Activated CD4-positive, alpha-beta T cell treated with anti-CD3 and anti-CD28 coated beads, Interleukin-2, amount 10 ng/mL, durations not matched to agents 24 days and 14 days (primary cell): Measurements from ENCODE around the gene CA7. TPM values are rescaled to one million over a fixed set of nuclear protein-coding genes. Genes with fewer than 3 reads are reported as not detected.
A peak's percentile ranks its signal among the peaks of the same experiment; 100 is the strongest.
"Not testable (repeated sequence)": the region's sequence is repeated elsewhere in the genome, so short reads cannot be mapped to it uniquely, and the experiment has no call there.

Experiments used
- DNase-seq: peaks from one replicate; pipeline ENCODE4 v3.0.0; 2022
- H3K27ac Mint-ChIP-seq: one replicate; pipeline ENCODE4 v1.8.0; 2022; ENCODE audit warnings: mild to moderate bottlenecking, mixed read lengths
- H3K27me3 Mint-ChIP-seq: one replicate; pipeline ENCODE4 v1.8.0; 2022; ENCODE audit warnings: mixed read lengths
- H3K36me3 Mint-ChIP-seq: one replicate; pipeline ENCODE4 v1.8.0; 2022; ENCODE audit warnings: low read depth, mild to moderate bottlenecking, mixed read lengths
- H3K4me1 Mint-ChIP-seq: one replicate; pipeline ENCODE4 v1.8.0; 2021; ENCODE audit warnings: mixed read lengths
- H3K4me3 Mint-ChIP-seq: one replicate; pipeline ENCODE4 v1.8.0; 2022; ENCODE audit warnings: mild to moderate bottlenecking, moderate library complexity, mixed read lengths
- H3K9me3 Mint-ChIP-seq: one replicate; pipeline ENCODE4 v1.8.0; 2021; ENCODE audit warnings: mixed read lengths
- intact Hi-C: fragments of 100-400 bp; cut with micrococcal nuclease; formaldehyde crosslinking; loops from one replicate; pipeline ENCODE4 v1.15.1; 2023
- total RNA-seq: library from RNA; stranded (reverse); gene quantifications from 2 replicates; pipeline ENCODE4 v1.2.3, GENCODE V29; 2022

The CA7 gene
- total RNA-seq, 1 donor from 2014 or later, result 0.56 TPM

GRCh38 chr16:66888647-66889615 lies 44.7 kb downstream of the CA7 start:
- peak overlapping the region; percentile 20 for H3K27ac Mint-ChIP-seq
- intact Hi-C loops, result no loop called here
- H3K4me3 Mint-ChIP-seq, result no peak overlapping the region
- no peak for DNase-seq
- no peaks in the 10 kb centered on the region for H3K9me3 Mint-ChIP-seq
- peaks cover 55% of the 10 kb centered on the region for H3K36me3 Mint-ChIP-seq
- peaks cover 38% of the 10 kb centered on the region for H3K4me1 Mint-ChIP-seq
- H3K27me3 Mint-ChIP-seq, result no peaks in the 10 kb centered on the region

DNA sequence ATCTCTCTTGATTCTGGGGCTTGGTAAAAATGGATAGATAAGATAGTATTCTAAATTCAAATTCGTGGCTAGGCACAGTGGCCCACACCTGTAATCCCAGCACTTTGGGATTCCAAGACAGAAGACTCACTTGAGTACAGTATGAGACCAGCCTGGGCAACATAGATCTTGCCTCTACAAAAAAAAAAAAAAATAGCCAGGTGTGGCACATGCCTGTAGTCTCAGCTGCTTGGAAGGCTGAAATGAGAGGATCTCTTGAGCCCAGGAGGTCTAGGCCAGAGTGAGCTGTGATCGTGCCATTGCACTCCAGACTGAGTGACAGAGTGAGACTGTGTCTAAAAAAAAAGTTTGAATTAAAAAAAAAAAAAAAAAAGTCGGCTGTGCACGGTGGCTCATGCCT lies 45.4 kb downstream of the CA7 start:
- Mint-ChIP-seq H3K36me3 (peaks cover 57% of the 10 kb centered on the region), H3K4me3 (no peak overlapping the region), H3K4me1 (peaks cover 40% of the 10 kb centered on the region), H3K27ac (no peak overlapping the region), H3K9me3 (no peaks in the 10 kb centered on the region), H3K27me3 (no peaks in the 10 kb centered on the region)
- DNase-seq, result no peak
- intact Hi-C loops, result no loop called here

GRCh38 chr16:66890799-66891198 lies 46.6 kb downstream of the CA7 start:
- Mint-ChIP-seq H3K4me1 (peaks cover 39% of the 10 kb centered on the region), H3K27ac (no peak overlapping the region), H3K4me3 (no peak overlapping the region), H3K27me3 (no peaks in the 10 kb centered on the region), H3K36me3 (peaks cover 48% of the 10 kb centered on the region), H3K9me3 (no peaks in the 10 kb centered on the region)
- no peak for DNase-seq
- intact Hi-C loops, result no loop called here

GRCh38 chr16:66891360-66891759 lies 47.1 kb downstream of the CA7 start:
- intact Hi-C loops, result no loop called here
- Mint-ChIP-seq H3K36me3 (peaks cover 45% of the 10 kb centered on the region), H3K4me3 (no peak overlapping the region), H3K4me1 (peaks cover 38% of the 10 kb centered on the region), H3K27ac (peak overlapping the region; percentile 5), H3K9me3 (no peaks in the 10 kb centered on the region), H3K27me3 (no peaks in the 10 kb centered on the region)
- no peak for DNase-seq

DNA sequence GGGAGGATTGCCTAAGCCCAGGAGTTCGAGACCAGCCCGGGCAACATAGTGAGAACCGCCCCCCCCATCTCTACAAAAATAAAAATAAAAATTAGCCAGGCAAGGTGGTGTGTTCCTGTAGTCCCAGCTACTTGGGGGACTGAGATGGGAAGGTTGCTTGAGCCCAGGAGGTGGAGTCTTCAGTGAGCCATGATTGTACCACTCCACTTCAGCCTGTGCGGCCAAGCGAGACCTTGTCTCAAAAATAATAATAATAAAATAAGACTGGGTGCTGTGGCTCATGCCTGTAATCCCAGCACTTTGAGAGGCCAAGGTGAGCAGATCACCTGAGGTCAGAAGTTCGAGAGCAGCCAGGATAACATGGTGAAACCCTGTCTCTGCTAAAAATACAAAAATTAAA lies 47.6 kb downstream of the CA7 start:
- no peak for DNase-seq
- Mint-ChIP-seq H3K27ac (no peak overlapping the region), H3K36me3 (peaks cover 40% of the 10 kb centered on the region), H3K27me3 (no peaks in the 10 kb centered on the region), H3K4me3 (no peak overlapping the region), H3K9me3 (no peaks in the 10 kb centered on the region), H3K4me1 (peaks cover 35% of the 10 kb centered on the region)
- intact Hi-C loops, result no loop called here

DNA sequence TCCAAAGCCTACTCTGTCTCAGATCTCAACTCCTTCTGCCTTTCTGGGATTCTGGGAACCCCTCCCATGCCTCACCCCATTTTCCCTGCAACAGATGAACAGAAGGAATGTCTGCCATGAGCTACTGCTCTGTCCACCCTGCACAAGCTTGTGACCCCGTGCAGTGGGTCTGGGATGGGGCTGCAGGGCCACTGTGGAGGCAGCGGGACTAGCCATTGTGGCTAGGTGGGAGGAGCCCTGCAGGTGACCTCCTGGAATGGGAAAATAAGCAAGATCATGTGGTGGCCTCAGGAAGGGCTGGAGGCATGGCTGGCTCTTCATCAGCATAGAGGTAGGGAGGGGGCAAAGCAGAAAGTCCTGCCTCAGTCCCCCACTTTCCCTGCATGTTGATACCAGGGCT lies 49.8 kb downstream of the CA7 start:
- no peak for DNase-seq
- Mint-ChIP-seq H3K4me3 (no peak overlapping the region), H3K36me3 (peaks cover 25% of the 10 kb centered on the region), H3K4me1 (peaks cover 22% of the 10 kb centered on the region), H3K27ac (no peak overlapping the region), H3K9me3 (no peaks in the 10 kb centered on the region), H3K27me3 (no peaks in the 10 kb centered on the region)
- intact Hi-C loops, result no loop called here

- Mint-ChIP-seq H3K4me3 (no peak overlapping the region), H3K27me3 (no peaks in the 10 kb centered on the region), H3K9me3 (no peaks in the 10 kb centered on the region), H3K36me3 (peaks cover 19% of the 10 kb centered on the region), H3K27ac (no peak overlapping the region), H3K4me1 (peaks cover 22% of the 10 kb centered on the region)
- peak; percentile 91 for DNase-seq
- intact Hi-C loops, result loop anchor here (1.0 kb wide), 2 partner anchors 33 to 52 kb away; no protein-coding TSS in a partner anchor
Measured at GRCh38 chr16:66894948-66895688, 50.9 kb downstream of the CA7 start.

- Mint-ChIP-seq H3K4me3 (no peak overlapping the region), H3K27ac (no peak overlapping the region), H3K36me3 (peaks cover 19% of the 10 kb centered on the region), H3K9me3 (no peaks in the 10 kb centered on the region), H3K27me3 (no peaks in the 10 kb centered on the region), H3K4me1 (peaks cover 22% of the 10 kb centered on the region)
- no peak for DNase-seq
- intact Hi-C loops, result loop anchor here (1.0 kb wide), 2 partner anchors 33 to 52 kb away; no protein-coding TSS in a partner anchor
Measured at GRCh38 chr16:66895689-66895979, 51.4 kb downstream of the CA7 start.

GRCh38 chr16:66895999-66896398 lies 51.8 kb downstream of the CA7 start:
- H3K4me3 Mint-ChIP-seq, result no peak overlapping the region
- H3K9me3 Mint-ChIP-seq, result no peaks in the 10 kb centered on the region
- H3K36me3 Mint-ChIP-seq, result peaks cover 17% of the 10 kb centered on the region
- no peak overlapping the region for H3K27ac Mint-ChIP-seq
- DNase-seq, result no peak
- H3K27me3 Mint-ChIP-seq, result no peaks in the 10 kb centered on the region
- H3K4me1 Mint-ChIP-seq, result peaks cover 22% of the 10 kb centered on the region
- intact Hi-C loops, result loop anchor here (1.0 kb wide), 2 partner anchors 32 to 51 kb away; no protein-coding TSS in a partner anchor

DNA sequence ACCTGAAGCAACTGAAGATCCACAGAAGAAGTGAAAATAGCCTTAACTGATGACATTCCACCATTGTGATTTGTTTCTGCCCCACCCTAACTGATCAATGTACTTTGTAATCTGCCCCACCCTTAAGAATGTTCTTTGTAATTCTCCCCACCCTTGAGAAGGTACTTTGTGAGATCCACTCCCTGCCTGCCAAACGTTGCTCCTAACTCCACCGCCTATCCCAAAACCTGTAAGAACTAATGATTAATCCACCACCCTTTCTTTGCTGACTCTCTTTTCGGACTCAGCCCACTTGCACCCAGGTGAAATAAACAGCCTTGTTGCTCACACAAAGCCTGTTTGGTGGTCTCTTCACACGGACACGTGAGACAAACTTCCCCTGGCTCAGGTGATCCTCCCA lies 52.5 kb downstream of the CA7 start:
- intact Hi-C loops, H3K27ac Mint-ChIP-seq, H3K4me3 Mint-ChIP-seq, H3K27me3 Mint-ChIP-seq, H3K9me3 Mint-ChIP-seq, DNase-seq: not testable (repeated sequence)
- peaks cover 12% of the 10 kb centered on the region for H3K36me3 Mint-ChIP-seq
- H3K4me1 Mint-ChIP-seq, result peaks cover 20% of the 10 kb centered on the region

GRCh38 chr16:66898207-66898606 lies 54.0 kb downstream of the CA7 start:
- H3K4me3 Mint-ChIP-seq, result no peak overlapping the region
- peaks cover 8% of the 10 kb centered on the region for H3K36me3 Mint-ChIP-seq
- H3K9me3 Mint-ChIP-seq, result no peaks in the 10 kb centered on the region
- peaks cover 12% of the 10 kb centered on the region for H3K4me1 Mint-ChIP-seq
- H3K27ac Mint-ChIP-seq, result no peak overlapping the region
- H3K27me3 Mint-ChIP-seq, result no peaks in the 10 kb centered on the region
- no peak for DNase-seq
- intact Hi-C loops, result no loop called here

DNA sequence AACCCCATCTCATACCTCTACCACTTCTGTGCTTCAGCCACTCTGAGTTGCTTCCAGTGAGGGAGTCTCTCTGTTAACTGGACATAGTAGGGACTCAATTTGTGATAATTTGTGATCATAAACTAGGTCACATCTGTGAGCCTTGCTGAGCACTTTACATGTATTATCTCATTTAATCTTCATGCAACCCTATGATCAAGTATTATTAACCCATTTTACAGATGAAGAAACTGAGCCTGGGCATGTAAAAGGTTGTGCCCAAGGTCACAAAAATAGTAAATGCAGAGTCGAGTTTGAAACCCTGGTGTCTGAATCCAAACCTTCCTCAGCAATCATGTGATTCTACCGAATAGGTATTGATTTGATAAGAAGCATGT lies 54.7 kb downstream of the CA7 start:
- no peak overlapping the region for H3K4me3 Mint-ChIP-seq
- H3K27ac Mint-ChIP-seq, result no peak overlapping the region
- H3K36me3 Mint-ChIP-seq, result peaks cover 8% of the 10 kb centered on the region
- no peaks in the 10 kb centered on the region for H3K9me3 Mint-ChIP-seq
- intact Hi-C loops, result no loop called here
- DNase-seq, result no peak
- H3K27me3 Mint-ChIP-seq, result no peaks in the 10 kb centered on the region
- peaks cover 11% of the 10 kb centered on the region for H3K4me1 Mint-ChIP-seq

DNA sequence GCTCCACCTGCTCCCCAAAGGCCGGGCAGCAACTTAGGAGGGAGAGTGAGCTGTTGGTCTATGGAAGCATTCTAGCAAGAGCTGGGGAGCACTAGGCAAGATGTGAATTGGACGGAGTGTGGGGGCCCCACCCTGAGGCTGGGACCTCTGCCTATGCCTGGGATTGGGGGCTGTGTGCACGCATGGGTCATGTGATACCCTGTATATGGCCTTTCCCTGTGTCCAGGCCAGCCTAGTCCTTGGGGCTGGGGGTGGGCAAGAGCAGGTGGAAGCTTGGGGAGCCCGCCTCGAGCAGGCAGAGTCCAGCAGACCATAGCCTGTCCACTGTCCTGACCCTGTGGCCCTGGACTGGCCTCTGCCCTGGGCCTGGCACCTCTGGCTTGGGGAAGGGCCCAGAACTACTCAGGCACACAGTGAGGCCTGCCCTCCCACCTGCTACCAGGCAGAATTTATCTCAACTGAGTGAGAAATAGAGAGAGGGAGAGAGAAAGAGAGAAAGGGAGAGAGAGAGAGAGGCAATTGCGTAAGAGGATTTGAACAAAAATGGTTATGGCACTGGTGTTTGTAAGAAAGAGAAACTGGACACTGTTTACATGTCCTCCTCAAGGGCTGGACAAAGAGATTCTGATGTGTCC lies 55.2 kb downstream of the CA7 start:
- Mint-ChIP-seq H3K27ac (no peak overlapping the region), H3K36me3 (peaks cover 4% of the 10 kb centered on the region), H3K4me3 (no peak overlapping the region), H3K27me3 (no peaks in the 10 kb centered on the region), H3K4me1 (peaks cover 9% of the 10 kb centered on the region), H3K9me3 (no peaks in the 10 kb centered on the region)
- no peak for DNase-seq
- intact Hi-C loops, result no loop called here
